ENCODE results near the gene GPATCH4.

DNA sequence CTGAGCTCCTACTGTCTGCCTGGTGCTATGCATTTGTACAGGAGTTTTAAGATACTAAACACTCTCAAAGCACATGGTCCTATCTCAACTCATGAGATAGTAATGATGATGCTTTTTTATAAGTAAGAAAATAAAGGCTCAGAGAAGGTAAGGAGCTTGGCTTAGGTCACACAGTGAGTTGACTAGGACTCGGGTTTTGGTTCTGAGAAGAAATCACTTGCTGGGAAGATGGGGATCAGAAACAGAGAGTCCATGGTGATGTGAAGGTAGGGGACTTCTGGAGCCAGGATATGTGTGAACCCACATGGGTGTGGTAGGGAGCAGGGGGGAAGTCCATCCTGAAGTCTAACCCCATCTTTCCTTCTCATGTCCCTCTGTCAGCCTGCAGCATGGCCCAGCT lies 44.4 kb upstream of the GPATCH4 start:
- TF ChIP-seq, protein P1, sequence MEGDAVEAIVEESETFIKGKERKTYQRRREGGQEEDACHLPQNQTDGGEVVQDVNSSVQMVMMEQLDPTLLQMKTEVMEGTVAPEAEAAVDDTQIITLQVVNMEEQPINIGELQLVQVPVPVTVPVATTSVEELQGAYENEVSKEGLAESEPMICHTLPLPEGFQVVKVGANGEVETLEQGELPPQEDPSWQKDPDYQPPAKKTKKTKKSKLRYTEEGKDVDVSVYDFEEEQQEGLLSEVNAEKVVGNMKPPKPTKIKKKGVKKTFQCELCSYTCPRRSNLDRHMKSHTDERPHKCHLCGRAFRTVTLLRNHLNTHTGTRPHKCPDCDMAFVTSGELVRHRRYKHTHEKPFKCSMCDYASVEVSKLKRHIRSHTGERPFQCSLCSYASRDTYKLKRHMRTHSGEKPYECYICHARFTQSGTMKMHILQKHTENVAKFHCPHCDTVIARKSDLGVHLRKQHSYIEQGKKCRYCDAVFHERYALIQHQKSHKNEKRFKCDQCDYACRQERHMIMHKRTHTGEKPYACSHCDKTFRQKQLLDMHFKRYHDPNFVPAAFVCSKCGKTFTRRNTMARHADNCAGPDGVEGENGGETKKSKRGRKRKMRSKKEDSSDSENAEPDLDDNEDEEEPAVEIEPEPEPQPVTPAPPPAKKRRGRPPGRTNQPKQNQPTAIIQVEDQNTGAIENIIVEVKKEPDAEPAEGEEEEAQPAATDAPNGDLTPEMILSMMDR (IDR thresholded peaks at IDR 0.05) = no peak
- TF ChIP-seq POLR2A (IDR thresholded peaks at IDR 0.05) = no peak
